Ishikawa (cell line): Measurements from ENCODE around the gene CHRDL2.

Experiments used
- CEBPB ChIP-seq: IDR thresholded peaks from 2 replicates; pipeline ENCODE4 v1.6.1; 2012
- CREB1 ChIP-seq: IDR thresholded peaks from 2 replicates; pipeline ENCODE4 v1.6.1; 2012; ENCODE audit warnings: low read depth
- EGR1 ChIP-seq: IDR thresholded peaks from 2 replicates; pipeline ENCODE4 v1.6.1; 2012
- EP300 ChIP-seq: IDR thresholded peaks from 2 replicates; pipeline ENCODE4 v1.6.1; 2012; ENCODE audit warnings: borderline replicate concordance
- FOXM1 ChIP-seq: IDR thresholded peaks from 2 replicates; pipeline ENCODE4 v1.6.1; 2012; ENCODE audit warnings: low read depth, borderline replicate concordance
- RAD21 ChIP-seq: IDR thresholded peaks from 2 replicates; pipeline ENCODE4 v1.6.1; 2012; ENCODE audit warnings: low read depth
- TAF1 ChIP-seq: IDR thresholded peaks from 2 replicates; pipeline ENCODE4 v1.6.1; 2012; ENCODE audit warnings: low read depth, mild to moderate bottlenecking
- TEAD4 ChIP-seq: IDR thresholded peaks from 2 replicates; pipeline ENCODE4 v1.6.1; 2012
- YY1 ChIP-seq: IDR thresholded peaks from 2 replicates; pipeline ENCODE4 v1.6.1; 2012; ENCODE audit warnings: low read depth
- TF ChIP-seq, protein P1 (sequence below): IDR thresholded peaks from 2 replicates; pipeline ENCODE4 v1.6.1; 2012; ENCODE audit warnings: low read depth, mild to moderate bottlenecking
- TF ChIP-seq, protein P2 (sequence below): IDR thresholded peaks from 2 replicates; pipeline ENCODE4 v1.6.1; 2012
- TF ChIP-seq, protein P3 (sequence below): IDR thresholded peaks from 2 replicates; pipeline ENCODE4 v1.6.1; 2012

DNA sequence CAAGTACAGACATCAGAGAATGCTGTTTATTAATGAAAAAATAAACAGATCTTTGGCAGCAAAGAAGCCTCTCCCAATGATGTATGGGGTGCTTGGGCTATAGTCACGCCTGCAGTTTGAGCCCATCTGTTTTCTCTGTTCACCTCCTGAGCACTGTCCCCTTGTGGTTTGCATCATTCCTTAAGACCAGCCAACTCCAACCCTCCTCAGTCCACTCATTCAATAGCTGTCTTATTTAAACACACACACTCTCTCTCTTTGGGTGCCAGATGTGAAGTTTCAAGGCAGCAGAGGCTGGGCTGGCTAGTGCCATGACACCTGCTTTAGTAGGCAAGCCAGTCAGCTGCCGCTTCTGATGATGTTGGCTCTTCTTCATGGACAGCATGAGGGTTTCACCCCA, 80.7 kb downstream of the CHRDL2 start:
- TF ChIP-seq EP300: no peak
- TF ChIP-seq RAD21: no peak
- TF ChIP-seq, protein P1, sequence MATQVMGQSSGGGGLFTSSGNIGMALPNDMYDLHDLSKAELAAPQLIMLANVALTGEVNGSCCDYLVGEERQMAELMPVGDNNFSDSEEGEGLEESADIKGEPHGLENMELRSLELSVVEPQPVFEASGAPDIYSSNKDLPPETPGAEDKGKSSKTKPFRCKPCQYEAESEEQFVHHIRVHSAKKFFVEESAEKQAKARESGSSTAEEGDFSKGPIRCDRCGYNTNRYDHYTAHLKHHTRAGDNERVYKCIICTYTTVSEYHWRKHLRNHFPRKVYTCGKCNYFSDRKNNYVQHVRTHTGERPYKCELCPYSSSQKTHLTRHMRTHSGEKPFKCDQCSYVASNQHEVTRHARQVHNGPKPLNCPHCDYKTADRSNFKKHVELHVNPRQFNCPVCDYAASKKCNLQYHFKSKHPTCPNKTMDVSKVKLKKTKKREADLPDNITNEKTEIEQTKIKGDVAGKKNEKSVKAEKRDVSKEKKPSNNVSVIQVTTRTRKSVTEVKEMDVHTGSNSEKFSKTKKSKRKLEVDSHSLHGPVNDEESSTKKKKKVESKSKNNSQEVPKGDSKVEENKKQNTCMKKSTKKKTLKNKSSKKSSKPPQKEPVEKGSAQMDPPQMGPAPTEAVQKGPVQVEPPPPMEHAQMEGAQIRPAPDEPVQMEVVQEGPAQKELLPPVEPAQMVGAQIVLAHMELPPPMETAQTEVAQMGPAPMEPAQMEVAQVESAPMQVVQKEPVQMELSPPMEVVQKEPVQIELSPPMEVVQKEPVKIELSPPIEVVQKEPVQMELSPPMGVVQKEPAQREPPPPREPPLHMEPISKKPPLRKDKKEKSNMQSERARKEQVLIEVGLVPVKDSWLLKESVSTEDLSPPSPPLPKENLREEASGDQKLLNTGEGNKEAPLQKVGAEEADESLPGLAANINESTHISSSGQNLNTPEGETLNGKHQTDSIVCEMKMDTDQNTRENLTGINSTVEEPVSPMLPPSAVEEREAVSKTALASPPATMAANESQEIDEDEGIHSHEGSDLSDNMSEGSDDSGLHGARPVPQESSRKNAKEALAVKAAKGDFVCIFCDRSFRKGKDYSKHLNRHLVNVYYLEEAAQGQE: no peak
- no peak for TF ChIP-seq TAF1
- TF ChIP-seq FOXM1: no peak
- no peak for TF ChIP-seq CEBPB
- no peak for TF ChIP-seq YY1
- TF ChIP-seq, protein P2, sequence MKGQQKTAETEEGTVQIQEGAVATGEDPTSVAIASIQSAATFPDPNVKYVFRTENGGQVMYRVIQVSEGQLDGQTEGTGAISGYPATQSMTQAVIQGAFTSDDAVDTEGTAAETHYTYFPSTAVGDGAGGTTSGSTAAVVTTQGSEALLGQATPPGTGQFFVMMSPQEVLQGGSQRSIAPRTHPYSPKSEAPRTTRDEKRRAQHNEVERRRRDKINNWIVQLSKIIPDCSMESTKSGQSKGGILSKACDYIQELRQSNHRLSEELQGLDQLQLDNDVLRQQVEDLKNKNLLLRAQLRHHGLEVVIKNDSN: no peak
- TF ChIP-seq, protein P3, sequence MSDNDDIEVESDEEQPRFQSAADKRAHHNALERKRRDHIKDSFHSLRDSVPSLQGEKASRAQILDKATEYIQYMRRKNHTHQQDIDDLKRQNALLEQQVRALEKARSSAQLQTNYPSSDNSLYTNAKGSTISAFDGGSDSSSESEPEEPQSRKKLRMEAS: no peak
- TF ChIP-seq TEAD4: no peak
- TF ChIP-seq CREB1: no peak
- no peak for TF ChIP-seq EGR1
